NCI-H1092 (cell line): Measurements from ENCODE around the gene KBTBD13.
A peak's percentile ranks its signal among the peaks of the same experiment; 100 is the strongest.
"Not testable (repeated sequence)": the region's sequence is repeated elsewhere in the genome, so short reads cannot be mapped to it uniquely, and the experiment has no call there.

Experiments used
- DNase-seq: peaks from one replicate; lab custom pipeline; 2025; lab: John Stamatoyannopoulos, UW

KBTBD13 gene

GRCh38 chr15:65076486-65077290, at the start of gene KBTBD13:
Gene KBTBD13 (plus strand): TSS chr15:65076746. CDS start chr15:65076816, 70 bp downstream.
- no peak for DNase-seq

GRCh38 chr15:65026756-65027155, 49.8 kb upstream of the KBTBD13 start:
- no peak for DNase-seq

GRCh38 chr15:65027593-65027992, 49.0 kb upstream of the KBTBD13 start:
- no peak for DNase-seq

- DNase-seq, result no peak
Observed at GRCh38 chr15:65028338-65028737, 48.2 kb upstream of the KBTBD13 start.

- DNase-seq, result peak; percentile 59
Observed at GRCh38 chr15:65028921-65029735, 47.4 kb upstream of the KBTBD13 start, which contains the start of gene MTFMT. Gene MTFMT (minus strand): TSS chr15:65029639. CDS start chr15:65029613, 26 bp downstream.

- no peak for DNase-seq
Observed at GRCh38 chr15:65029736-65030208, 46.8 kb upstream of the KBTBD13 start.

- peak; percentile 3 for DNase-seq
Observed at GRCh38 chr15:65032801-65033537, 43.6 kb upstream of the KBTBD13 start.

GRCh38 chr15:65033659-65034269, 42.8 kb upstream of the KBTBD13 start:
- peak; percentile 2 for DNase-seq

- DNase-seq, result no peak
Observed at GRCh38 chr15:65034719-65035118, 41.8 kb upstream of the KBTBD13 start.

GRCh38 chr15:65037309-65037708, 39.2 kb upstream of the KBTBD13 start:
- no peak for DNase-seq

GRCh38 chr15:65038428-65038827, 38.1 kb upstream of the KBTBD13 start:
- no peak for DNase-seq

GRCh38 chr15:65038836-65039235, 37.7 kb upstream of the KBTBD13 start:
- no peak for DNase-seq

GRCh38 chr15:65040461-65040860, 36.1 kb upstream of the KBTBD13 start:
- DNase-seq, result no peak

GRCh38 chr15:65041787-65042186, 34.8 kb upstream of the KBTBD13 start:
- DNase-seq, result no peak

- DNase-seq, result no peak
Observed at GRCh38 chr15:65042776-65043327, 33.7 kb upstream of the KBTBD13 start.

GRCh38 chr15:65044218-65044617, 32.3 kb upstream of the KBTBD13 start:
- DNase-seq, result not testable (repeated sequence)

GRCh38 chr15:65044724-65045481, 31.6 kb upstream of the KBTBD13 start, which contains the start of gene SLC51B:
Gene SLC51B (plus strand): TSS chr15:65045387. CDS start chr15:65050005, 4,618 bp downstream.
- DNase-seq, result no peak

GRCh38 chr15:65048241-65048640, 28.3 kb upstream of the KBTBD13 start:
- DNase-seq, result no peak

GRCh38 chr15:65049418-65049840, 27.1 kb upstream of the KBTBD13 start:
- DNase-seq, result peak; percentile 96

GRCh38 chr15:65050270-65050669, 26.3 kb upstream of the KBTBD13 start:
- DNase-seq, result no peak
